ENCODE data around the gene REPS2. TPM values are rescaled to one million over a fixed set of nuclear protein-coding genes. Genes with fewer than 3 reads are reported as not detected.

REPS2 gene
- polyA plus RNA-seq, 2 donors = 0.51 to 1.3 TPM

DNA sequence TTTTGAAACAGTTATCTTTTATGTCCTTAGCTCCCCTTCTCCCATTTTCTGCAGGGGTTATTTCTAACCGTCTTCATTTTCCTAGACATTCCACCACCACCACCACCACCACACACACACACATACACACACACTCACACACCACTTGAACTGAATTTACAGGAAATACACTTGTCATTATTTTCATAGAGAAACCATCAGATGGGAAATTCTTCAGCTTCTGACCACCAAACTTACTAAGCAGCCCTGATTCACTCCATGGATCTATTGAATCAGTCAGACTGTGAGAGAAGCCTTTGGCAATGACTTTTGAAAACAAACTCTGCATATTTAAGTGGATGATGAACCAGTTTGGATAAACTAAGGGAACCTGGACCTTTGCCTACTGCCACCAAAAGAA lies 218.5 kb downstream of the REPS2 start:
- 85 to 90% methylated on average over 1 of the region's 1 CpG for WGBS, 2 donors
- H3K27ac ChIP-seq (ENCODE audit: low read depth in 2 of 2, low read length in 1 of 2) = no peak overlapping the region
- no peaks in the 10 kb centered on the region for H3K27me3 ChIP-seq (ENCODE audit: control insufficient read depth in 1 of 2, insufficient read depth in 2 of 2, low read length in 2 of 2)
- H3K9me3 ChIP-seq (ENCODE audit: control insufficient read depth in 2 of 2, insufficient read depth in 1 of 2, low read depth in 1 of 2, low read length in 1 of 2) = no peaks in the 10 kb centered on the region
- H3K4me3 ChIP-seq (ENCODE audit: low read depth in 1 of 2, low read length in 2 of 2) = no peak overlapping the region
- H3K4me1 ChIP-seq (ENCODE audit: control insufficient read depth in 2 of 2, insufficient read depth in 2 of 2, low read length in 1 of 2) = no peaks in the 10 kb centered on the region
- no peaks in the 10 kb centered on the region for H3K36me3 ChIP-seq (ENCODE audit: control insufficient read depth in 2 of 2, insufficient read depth in 2 of 2, low read length in 1 of 2)

DNA sequence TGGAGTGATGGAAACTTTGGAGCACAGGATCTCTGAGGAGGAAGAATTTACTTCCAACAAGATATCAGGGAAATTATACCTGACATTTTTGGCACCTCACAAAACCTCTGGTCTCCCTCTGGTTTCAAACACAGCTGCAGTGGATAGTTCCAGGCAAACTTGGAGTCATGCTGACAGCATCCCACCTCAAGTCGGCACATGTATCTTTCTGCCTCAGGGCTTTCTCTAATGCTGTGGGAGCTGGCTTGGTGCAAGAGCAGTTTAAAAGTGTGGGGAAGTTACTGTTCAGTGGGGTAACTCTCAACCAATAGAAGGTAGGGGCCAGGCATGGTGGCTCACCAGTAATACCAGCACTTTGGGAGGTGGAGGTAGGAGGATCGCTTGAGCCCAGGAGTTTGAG lies 221.5 kb downstream of the REPS2 start:
- Histone ChIP-seq H3K27me3 (ENCODE audit: control insufficient read depth in 1 of 2, insufficient read depth in 2 of 2, low read length in 2 of 2) (no peaks in the 10 kb centered on the region), H3K36me3 (ENCODE audit: control insufficient read depth in 2 of 2, insufficient read depth in 2 of 2, low read length in 1 of 2) (no peaks in the 10 kb centered on the region), H3K4me1 (ENCODE audit: control insufficient read depth in 2 of 2, insufficient read depth in 2 of 2, low read length in 1 of 2) (no peaks in the 10 kb centered on the region), H3K9me3 (ENCODE audit: control insufficient read depth in 2 of 2, insufficient read depth in 1 of 2, low read depth in 1 of 2, low read length in 1 of 2) (no peaks in the 10 kb centered on the region), H3K4me3 (ENCODE audit: low read depth in 1 of 2, low read length in 2 of 2) (no peak overlapping the region), H3K27ac (ENCODE audit: low read depth in 2 of 2, low read length in 1 of 2) (no peak overlapping the region)
- 84 to 87% methylated on average over 2 of the region's 2 CpGs for WGBS, 2 donors

DNA sequence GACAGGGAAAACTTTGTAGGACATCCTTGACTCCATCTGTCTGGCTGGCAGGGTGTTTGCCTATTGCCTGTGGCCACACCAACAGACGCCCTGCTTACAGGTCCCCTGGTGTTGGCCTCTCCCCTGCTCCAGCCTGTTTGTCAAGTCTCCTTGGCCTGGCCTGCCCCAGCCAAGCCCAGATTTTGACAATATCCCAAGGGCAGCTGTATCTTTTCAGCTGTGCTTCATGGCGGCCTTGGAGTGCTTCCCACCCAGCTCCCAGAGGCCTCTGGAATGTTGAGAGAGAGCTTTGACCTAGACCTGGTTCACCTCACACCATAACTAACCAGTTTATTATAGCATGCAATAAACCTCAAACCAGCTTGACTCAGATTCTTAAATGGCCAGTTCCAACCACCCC lies 224.5 kb downstream of the REPS2 start:
- 51 to 55% methylated on average over 2 of the region's 2 CpGs for WGBS, 2 donors
- no peaks in the 10 kb centered on the region for H3K27me3 ChIP-seq (ENCODE audit: control insufficient read depth in 1 of 2, insufficient read depth in 2 of 2, low read length in 2 of 2)
- no peak overlapping the region for H3K4me3 ChIP-seq (ENCODE audit: low read depth in 1 of 2, low read length in 2 of 2)
- H3K27ac ChIP-seq (ENCODE audit: low read depth in 2 of 2, low read length in 1 of 2) = no peak overlapping the region
- peaks cover 0 to 3% of the 10 kb centered on the region in 2 donors for H3K9me3 ChIP-seq (ENCODE audit: control insufficient read depth in 2 of 2, insufficient read depth in 1 of 2, low read depth in 1 of 2, low read length in 1 of 2)
- H3K36me3 ChIP-seq (ENCODE audit: control insufficient read depth in 2 of 2, insufficient read depth in 2 of 2, low read length in 1 of 2) = no peaks in the 10 kb centered on the region
- no peaks in the 10 kb centered on the region for H3K4me1 ChIP-seq (ENCODE audit: control insufficient read depth in 2 of 2, insufficient read depth in 2 of 2, low read length in 1 of 2)

DNA sequence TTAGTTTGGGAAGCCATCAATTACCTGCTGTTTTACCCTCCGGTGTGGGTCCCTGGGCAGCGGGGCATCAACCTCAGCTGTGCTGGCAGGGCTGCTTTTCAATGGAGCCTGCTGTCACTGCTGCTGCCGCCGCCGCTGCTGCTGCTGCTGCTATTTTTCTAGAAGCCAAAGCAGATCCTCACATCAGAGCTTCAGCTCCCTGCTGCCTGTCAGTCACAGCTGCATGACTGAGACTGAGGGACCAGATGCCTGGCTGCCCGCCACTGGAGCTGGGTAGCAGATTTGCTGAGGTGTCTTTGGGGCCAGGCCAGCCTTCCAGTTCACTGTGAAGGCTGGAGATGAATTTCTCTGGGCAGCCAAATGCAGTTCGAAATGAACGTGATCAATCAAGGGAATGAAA lies 228.2 kb downstream of the REPS2 start:
- 81 to 85% methylated on average over 8 of the region's 8 CpGs for WGBS, 2 donors
- Histone ChIP-seq H3K9me3 (ENCODE audit: control insufficient read depth in 2 of 2, insufficient read depth in 1 of 2, low read depth in 1 of 2, low read length in 1 of 2) (peaks cover 0 to 4% of the 10 kb centered on the region in 2 donors), H3K4me1 (ENCODE audit: control insufficient read depth in 2 of 2, insufficient read depth in 2 of 2, low read length in 1 of 2) (no peaks in the 10 kb centered on the region)

DNA sequence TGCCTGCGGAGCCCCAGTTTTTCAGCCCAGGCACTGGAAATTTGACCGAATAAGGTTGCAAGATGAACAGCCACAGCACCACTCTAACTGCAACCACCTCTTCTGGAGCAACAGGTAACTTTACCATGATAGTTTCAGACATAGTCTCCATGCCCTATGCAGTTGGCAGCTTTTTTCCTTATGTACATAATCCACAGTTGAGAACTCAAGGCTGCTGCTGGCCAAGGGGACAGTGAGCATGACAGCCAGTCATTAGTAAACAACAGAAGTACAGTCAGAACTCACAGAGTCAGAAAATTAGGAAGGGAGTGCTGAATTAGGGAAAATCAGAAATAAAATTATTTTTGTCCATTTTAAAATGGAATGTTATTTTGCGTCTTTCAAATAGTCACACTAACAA lies 235.9 kb downstream of the REPS2 start:
- WGBS, 2 donors = 92 to 99% methylated on average over 3 of the region's 3 CpGs
- Histone ChIP-seq H3K27ac (ENCODE audit: low read depth in 2 of 2, low read length in 1 of 2) (no peak overlapping the region), H3K4me1 (ENCODE audit: control insufficient read depth in 2 of 2, insufficient read depth in 2 of 2, low read length in 1 of 2) (no peaks in the 10 kb centered on the region), H3K36me3 (ENCODE audit: control insufficient read depth in 2 of 2, insufficient read depth in 2 of 2, low read length in 1 of 2) (no peaks in the 10 kb centered on the region), H3K27me3 (ENCODE audit: control insufficient read depth in 1 of 2, insufficient read depth in 2 of 2, low read length in 2 of 2) (no peaks in the 10 kb centered on the region), H3K4me3 (ENCODE audit: low read depth in 1 of 2, low read length in 2 of 2) (no peak overlapping the region), H3K9me3 (ENCODE audit: control insufficient read depth in 2 of 2, insufficient read depth in 1 of 2, low read depth in 1 of 2, low read length in 1 of 2) (no peaks in the 10 kb centered on the region)

More for the DNA sequence above, 228.2 kb downstream of the REPS2 start:
- H3K36me3 ChIP-seq (ENCODE audit: control insufficient read depth in 2 of 2, insufficient read depth in 2 of 2, low read length in 1 of 2) = no peaks in the 10 kb centered on the region
- H3K4me3 ChIP-seq (ENCODE audit: low read depth in 1 of 2, low read length in 2 of 2) = no peak overlapping the region
- H3K27me3 ChIP-seq (ENCODE audit: control insufficient read depth in 1 of 2, insufficient read depth in 2 of 2, low read length in 2 of 2) = no peaks in the 10 kb centered on the region
- H3K27ac ChIP-seq (ENCODE audit: low read depth in 2 of 2, low read length in 1 of 2) = no peak overlapping the region

DNA sequence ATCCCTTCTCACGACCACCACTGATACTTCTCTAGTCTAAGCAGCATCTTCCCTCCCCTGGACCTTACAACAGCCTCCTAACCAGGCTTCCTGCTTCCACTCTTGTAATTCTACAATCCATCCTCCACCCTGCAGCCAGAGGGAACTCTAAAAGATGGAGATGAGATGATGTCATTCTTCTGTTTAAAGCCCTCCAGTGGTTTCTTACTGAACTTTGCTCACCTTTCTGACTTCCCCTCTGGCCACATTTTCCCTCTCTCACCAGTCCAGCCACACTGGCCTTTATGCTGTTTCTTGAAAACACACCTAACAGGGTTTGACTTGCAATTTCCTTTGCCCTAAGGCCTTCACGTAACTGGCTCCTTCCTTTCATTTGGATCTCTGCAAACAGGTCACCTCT lies 237.1 kb downstream of the REPS2 start:
- H3K4me3 ChIP-seq (ENCODE audit: low read depth in 1 of 2, low read length in 2 of 2) = no peak overlapping the region
- 81 to 82% methylated on average over 2 of the region's 2 CpGs for WGBS, 2 donors
- H3K9me3 ChIP-seq (ENCODE audit: control insufficient read depth in 2 of 2, insufficient read depth in 1 of 2, low read depth in 1 of 2, low read length in 1 of 2) = no peaks in the 10 kb centered on the region
- H3K27ac ChIP-seq (ENCODE audit: low read depth in 2 of 2, low read length in 1 of 2) = no peak overlapping the region
- no peaks in the 10 kb centered on the region for H3K36me3 ChIP-seq (ENCODE audit: control insufficient read depth in 2 of 2, insufficient read depth in 2 of 2, low read length in 1 of 2)
- no peaks in the 10 kb centered on the region for H3K4me1 ChIP-seq (ENCODE audit: control insufficient read depth in 2 of 2, insufficient read depth in 2 of 2, low read length in 1 of 2)
- peaks cover 0 to 4% of the 10 kb centered on the region in 2 donors for H3K27me3 ChIP-seq (ENCODE audit: control insufficient read depth in 1 of 2, insufficient read depth in 2 of 2, low read length in 2 of 2)

DNA sequence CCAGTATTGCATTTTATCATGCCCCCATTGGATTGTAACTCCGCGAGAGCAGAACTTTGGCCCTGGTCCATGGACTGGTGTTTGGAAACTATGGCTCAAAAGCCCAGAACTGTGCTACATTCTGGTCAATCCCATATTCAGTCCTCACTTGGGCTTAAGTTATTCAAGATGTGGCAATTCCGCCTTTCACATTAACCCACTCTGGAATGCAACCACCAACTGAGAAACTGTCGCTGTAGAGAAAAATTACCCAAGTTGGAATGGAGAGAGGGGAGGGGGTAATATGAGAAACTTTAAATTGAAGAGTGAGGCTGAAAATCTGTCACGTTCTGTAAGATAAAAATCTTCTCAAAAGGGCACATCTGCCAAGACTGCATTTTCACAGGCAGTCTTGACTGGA lies 239.0 kb downstream of the REPS2 start:
- no peaks in the 10 kb centered on the region for H3K36me3 ChIP-seq (ENCODE audit: control insufficient read depth in 2 of 2, insufficient read depth in 2 of 2, low read length in 1 of 2)
- 80 to 92% methylated on average over 5 of the region's 5 CpGs for WGBS, 2 donors
- H3K9me3 ChIP-seq (ENCODE audit: control insufficient read depth in 2 of 2, insufficient read depth in 1 of 2, low read depth in 1 of 2, low read length in 1 of 2) = no peaks in the 10 kb centered on the region
- no peaks in the 10 kb centered on the region for H3K4me1 ChIP-seq (ENCODE audit: control insufficient read depth in 2 of 2, insufficient read depth in 2 of 2, low read length in 1 of 2)
- H3K4me3 ChIP-seq (ENCODE audit: low read depth in 1 of 2, low read length in 2 of 2) = no peak overlapping the region
- H3K27me3 ChIP-seq (ENCODE audit: control insufficient read depth in 1 of 2, insufficient read depth in 2 of 2, low read length in 2 of 2) = peaks cover 0 to 4% of the 10 kb centered on the region in 2 donors
- no peak overlapping the region for H3K27ac ChIP-seq (ENCODE audit: low read depth in 2 of 2, low read length in 1 of 2)

DNA sequence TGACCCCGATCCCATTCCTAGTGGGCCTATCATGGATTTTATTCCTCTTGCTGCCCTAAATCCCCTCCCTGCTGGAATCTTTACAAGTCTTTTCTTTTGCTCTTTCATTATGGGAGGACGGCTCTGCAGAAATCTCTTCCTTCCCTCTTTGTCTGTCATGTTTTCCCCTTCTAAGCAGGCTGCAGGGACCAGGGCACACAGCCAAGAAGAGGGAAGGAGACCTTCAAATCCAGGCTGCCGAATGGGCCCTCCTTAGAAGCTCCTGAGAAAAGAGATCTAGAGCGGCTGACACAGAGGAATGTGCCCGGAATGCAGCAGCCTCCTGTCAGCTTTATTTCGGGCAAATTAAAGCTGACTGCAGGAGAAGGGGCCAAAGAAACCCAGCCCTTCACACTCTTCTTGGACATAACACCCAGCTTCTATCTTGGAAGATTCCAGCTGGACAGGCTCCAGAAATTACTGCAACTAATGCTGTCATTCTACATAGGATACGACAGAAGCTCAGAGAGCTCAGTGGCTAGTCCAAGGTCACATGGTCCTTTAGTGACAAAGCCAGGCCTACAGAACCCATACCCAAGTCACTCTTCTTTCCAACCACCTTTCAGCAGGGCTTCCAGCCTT lies 240.8 kb downstream of the REPS2 start:
- H3K9me3 ChIP-seq (ENCODE audit: control insufficient read depth in 2 of 2, insufficient read depth in 1 of 2, low read depth in 1 of 2, low read length in 1 of 2) = no peaks in the 10 kb centered on the region
- no peaks in the 10 kb centered on the region for H3K36me3 ChIP-seq (ENCODE audit: control insufficient read depth in 2 of 2, insufficient read depth in 2 of 2, low read length in 1 of 2)
- peaks cover 0 to 4% of the 10 kb centered on the region in 2 donors for H3K27me3 ChIP-seq (ENCODE audit: control insufficient read depth in 1 of 2, insufficient read depth in 2 of 2, low read length in 2 of 2)
- no peak overlapping the region for H3K4me3 ChIP-seq (ENCODE audit: low read depth in 1 of 2, low read length in 2 of 2)
- H3K4me1 ChIP-seq (ENCODE audit: control insufficient read depth in 2 of 2, insufficient read depth in 2 of 2, low read length in 1 of 2) = no peaks in the 10 kb centered on the region
- whole genome bisulfite sequencing, 2 donors = 63 to 68% methylated on average over 7 of the region's 7 CpGs
- H3K27ac ChIP-seq (ENCODE audit: low read depth in 2 of 2, low read length in 1 of 2) = no peak overlapping the region

DNA sequence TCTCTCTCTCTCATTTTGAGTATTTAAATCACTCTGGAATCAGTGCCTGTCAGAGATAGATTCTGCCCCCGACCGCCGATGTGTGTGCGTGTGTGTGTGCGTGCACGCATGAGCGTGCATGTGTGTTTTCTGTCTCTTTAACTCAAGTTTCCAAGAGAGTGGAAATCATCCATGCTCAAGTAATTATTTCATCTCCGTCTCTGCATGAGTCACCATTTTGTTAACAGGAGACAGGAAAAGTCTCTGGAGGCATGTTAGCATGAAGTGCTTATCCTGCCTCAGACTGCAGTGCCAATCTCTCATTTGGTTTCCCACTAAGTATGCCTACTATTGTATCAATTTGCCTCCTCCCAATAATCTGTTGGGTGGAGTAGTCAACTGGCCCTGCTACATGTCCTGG lies 245.6 kb downstream of the REPS2 start:
- H3K36me3 ChIP-seq (ENCODE audit: control insufficient read depth in 2 of 2, insufficient read depth in 2 of 2, low read length in 1 of 2) = no peaks in the 10 kb centered on the region
- 88 to 90% methylated on average over 8 of the region's 8 CpGs for WGBS, 2 donors
- peaks cover 0 to 8% of the 10 kb centered on the region in 2 donors for H3K27me3 ChIP-seq (ENCODE audit: control insufficient read depth in 1 of 2, insufficient read depth in 2 of 2, low read length in 2 of 2)
- no peak overlapping the region for H3K27ac ChIP-seq (ENCODE audit: low read depth in 2 of 2, low read length in 1 of 2)
- H3K9me3 ChIP-seq (ENCODE audit: control insufficient read depth in 2 of 2, insufficient read depth in 1 of 2, low read depth in 1 of 2, low read length in 1 of 2) = no peaks in the 10 kb centered on the region
- H3K4me3 ChIP-seq (ENCODE audit: low read depth in 1 of 2, low read length in 2 of 2) = no peak overlapping the region
- no peaks in the 10 kb centered on the region for H3K4me1 ChIP-seq (ENCODE audit: control insufficient read depth in 2 of 2, insufficient read depth in 2 of 2, low read length in 1 of 2)

Measured in esophagus (tissue), 2 donors.